HepG2 (cell line): ENCODE measurements around the gene EPHB4. TPM values are rescaled to one million over a fixed set of nuclear protein-coding genes. Genes with fewer than 3 reads are reported as not detected.

Experiments
- ATAC-seq: fragments of 200-7000 bp; cut with Tn5 transposase; 3 replicates; pipeline ENCODE4 v1.9.1; 2020; ENCODE audit warnings: mild to moderate bottlenecking, moderate library complexity
- BruUV-seq: library from RNA; stranded (reverse); fragments of 400-500 nt; replicated peaks from 2 replicates; lab custom pipeline; 2021; lab: Mats Ljungman, UMichigan
- CTCF ChIA-PET: fragments of 300-600 bp; formaldehyde crosslinking; extraction: SDS; loops from one replicate; lab custom pipeline; 2021; ENCODE audit warnings: low total read pairs, inconsistent platforms, low intra/inter-chr PET ratio; lab: Yijun Ruan, JAX
- POLR2A ChIA-PET: fragments of 350-600 bp; sonication (Branson Sonifier 250); formaldehyde crosslinking; loops from one replicate; lab custom pipeline; 2020; ENCODE audit warnings: antibody characterized with exemption, inconsistent platforms; lab: Yijun Ruan, JAX
- DNase-seq: peaks from one replicate; pipeline ENCODE4 v3.0.0-alpha.2; 2015; ENCODE audit warnings: low spot score
- FAIRE-seq: peaks from 3 replicates; lab custom pipeline; 2011; peaks lifted over from hg19 to GRCh38; lab: Jason Lieb, UNC
- H2AFZ ChIP-seq: one replicate; pipeline ENCODE4 v1.6.1; 2011; ENCODE audit warnings: low read length, inconsistent platforms
- H3K27ac ChIP-seq: fragments of 300-600 bp; 3 replicates; pipeline ENCODE4 v1.8.0; 2011; ENCODE audit warnings: mixed run types, mild to moderate bottlenecking, mixed read lengths, low read length, inconsistent platforms; ENCODE audit not compliant: insufficient read depth; ENCODE audit errors: extremely low read length
- H3K27me3 ChIP-seq, 2 experiments: fragments of 200-600 bp in 1 of 2; 2 replicates in 1 of 2; 3 replicates in 1 of 2; pipeline versions ENCODE4 v1.6.0 to v1.8.0; 2011; ENCODE audit warnings: low read length in 2 of 2, mild to moderate bottlenecking in 2 of 2, moderate library complexity in 2 of 2, inconsistent platforms in 1 of 2; ENCODE audit not compliant: insufficient read depth in 2 of 2, control insufficient read depth in 1 of 2
- H3K36me3 ChIP-seq, 2 experiments: fragments of 200-600 bp in 1 of 2; replicated peaks in 1 of 2; 2 replicates in 1 of 2; 3 replicates in 1 of 2; pipeline versions ENCODE4 v1.5.1 to v1.8.0; 2011; ENCODE audit warnings: low read length in 2 of 2, inconsistent platforms in 1 of 2; ENCODE audit not compliant: insufficient read depth in 2 of 2, control insufficient read depth in 1 of 2
- H3K4me1 ChIP-seq: 2 replicates; pipeline ENCODE4 v1.5.1; 2012; ENCODE audit warnings: low read length, inconsistent platforms; ENCODE audit not compliant: insufficient read depth
- H3K4me2 ChIP-seq: 2 replicates; pipeline ENCODE4 v1.6.0; 2011; ENCODE audit warnings: low read depth, low read length, inconsistent platforms
- H3K4me3 ChIP-seq, 3 experiments: fragments of 200-600 bp in 1 of 3; sonication (generic), shearing (Covaris generic) in 1 of 3; replicated peaks in 1 of 3; 2 replicates each; pipeline ENCODE4 v1.5.1; 2011 to 2016; ENCODE audit warnings: low read length in 3 of 3, inconsistent platforms in 2 of 3, low read depth in 2 of 3, mild to moderate bottlenecking in 2 of 3, control low read depth in 1 of 3, mixed read lengths in 1 of 3; ENCODE audit not compliant: insufficient read depth in 1 of 3
- H3K79me2 ChIP-seq: one replicate; pipeline ENCODE4 v1.6.1; 2011; ENCODE audit warnings: low read length, inconsistent platforms; ENCODE audit not compliant: insufficient read depth
- H3K9ac ChIP-seq: 2 replicates; pipeline ENCODE4 v1.6.0; 2011; ENCODE audit warnings: mild to moderate bottlenecking, low read depth, low read length, inconsistent platforms; ENCODE audit not compliant: insufficient read depth
- H3K9me3 ChIP-seq: 2 replicates; pipeline ENCODE4 v1.5.1; 2012; ENCODE audit warnings: mild to moderate bottlenecking, low read length
- H4K20me1 ChIP-seq: 2 replicates; pipeline ENCODE4 v1.6.0; 2011; ENCODE audit warnings: inconsistent platforms, mild to moderate bottlenecking, low read length, moderate library complexity; ENCODE audit not compliant: insufficient read depth
- HBP1 ChIP-seq: IDR thresholded peaks from 2 replicates; pipeline ENCODE4 v1.6.1; 2016; ENCODE audit warnings: low read depth, control low read depth
- HNRNPL ChIP-seq: fragments of 200-400 bp; formaldehyde crosslinking; IDR thresholded peaks from 2 replicates; pipeline ENCODE4 v1.6.1; 2017; ENCODE audit warnings: mild to moderate bottlenecking, low read depth, low read length
- STAG1 ChIP-seq: sonication (generic); formaldehyde crosslinking; IDR thresholded peaks from 2 replicates; pipeline ENCODE4 v1.4.0; 2020; ENCODE audit warnings: missing genetic modification reagents
- XRCC5 ChIP-seq: fragments of 200-400 bp; formaldehyde crosslinking; optimal IDR thresholded peaks from 2 replicates; pipeline ENCODE3; 2017; ENCODE audit warnings: mild to moderate bottlenecking, low read length
- YY1 ChIP-seq: IDR thresholded peaks from 2 replicates; pipeline ENCODE4 v1.6.1; 2011; ENCODE audit warnings: low read length, low read depth, moderate library complexity, mild to moderate bottlenecking; ENCODE audit not compliant: insufficient read depth, insufficient replicate concordance
- ZNF441 ChIP-seq: sonication (generic); formaldehyde crosslinking; IDR thresholded peaks from 2 replicates; pipeline ENCODE4 v1.7.0; 2021; ENCODE audit warnings: missing genetic modification reagents, borderline replicate concordance
- ZNF691 ChIP-seq: sonication (generic); formaldehyde crosslinking; IDR thresholded peaks from 2 replicates; pipeline ENCODE4 v1.4.0; 2020; ENCODE audit warnings: missing genetic modification reagents, low read depth, mild to moderate bottlenecking, borderline replicate concordance
- WGBS: methylation state at CpG from one replicate; pipeline ENCODE4 v1.1.6; 2017; ENCODE audit warnings: low lambda C conversion rate; 5-methylcytosine and 5-hydroxymethylcytosine counted together
- in situ Hi-C: cut with HindIII; loops from 2 replicates; pipeline ENCODE4 v1.10.0; 2017; ENCODE audit warnings: low pct_unique_long_range_greater_than_20kb; ENCODE audit not compliant: extremely low pct_ligation_motif_present
- intact Hi-C: fragments of 100-400 bp; cut with micrococcal nuclease; formaldehyde crosslinking; loops from one replicate; pipeline ENCODE4 v1.10.0; 2022; ENCODE audit not compliant: unreplicated experiment
- polyA plus RNA-seq, 8 experiments: library from polyadenylated mRNA; depleted of rRNA in 3 of 8; stranded (reverse) in 7 of 8; unstranded in 1 of 8; fragments of >200 nt; fragmentation: Illumina TruSeq in 4 of 8; extraction: Trizol in 4 of 8; gene quantifications; 2 replicates each; pipeline versions ENCODE4 v1.2.1 to v1.2.3, GENCODE V29; 2011 to 2016; ENCODE audit warnings: low read depth in 4 of 8, missing spikeins in 1 of 8, mixed read lengths in 1 of 8; ENCODE audit not compliant: insufficient read depth in 1 of 8
- total RNA-seq, 5 experiments: library from RNA; depleted of rRNA; stranded (reverse); fragments of >200 nt; fragmentation: Illumina TruSeq; extraction: Trizol; gene quantifications; 2 replicates each; pipeline ENCODE4 v1.2.3, GENCODE V29; 2016; ENCODE audit warnings: low read depth in 1 of 5
- TF ChIP-seq, protein P1 (sequence below): sonication (generic); formaldehyde crosslinking; IDR thresholded peaks from 2 replicates; pipeline ENCODE4 v1.4.0; 2020; ENCODE audit warnings: missing genetic modification reagents
- TF ChIP-seq, protein P2 (sequence below): sonication (generic); formaldehyde crosslinking; IDR thresholded peaks from 2 replicates; pipeline ENCODE4 v1.5.0; 2020; ENCODE audit warnings: mild to moderate bottlenecking, missing genetic modification reagents, moderate library complexity

The EPHB4 gene
- total and polyA plus RNA-seq, 2 of the 13 experiments (the other 11 are each of a cell fraction or from before 2014, with no cell fraction given), result 61.4 to 69.6 TPM

DNA sequence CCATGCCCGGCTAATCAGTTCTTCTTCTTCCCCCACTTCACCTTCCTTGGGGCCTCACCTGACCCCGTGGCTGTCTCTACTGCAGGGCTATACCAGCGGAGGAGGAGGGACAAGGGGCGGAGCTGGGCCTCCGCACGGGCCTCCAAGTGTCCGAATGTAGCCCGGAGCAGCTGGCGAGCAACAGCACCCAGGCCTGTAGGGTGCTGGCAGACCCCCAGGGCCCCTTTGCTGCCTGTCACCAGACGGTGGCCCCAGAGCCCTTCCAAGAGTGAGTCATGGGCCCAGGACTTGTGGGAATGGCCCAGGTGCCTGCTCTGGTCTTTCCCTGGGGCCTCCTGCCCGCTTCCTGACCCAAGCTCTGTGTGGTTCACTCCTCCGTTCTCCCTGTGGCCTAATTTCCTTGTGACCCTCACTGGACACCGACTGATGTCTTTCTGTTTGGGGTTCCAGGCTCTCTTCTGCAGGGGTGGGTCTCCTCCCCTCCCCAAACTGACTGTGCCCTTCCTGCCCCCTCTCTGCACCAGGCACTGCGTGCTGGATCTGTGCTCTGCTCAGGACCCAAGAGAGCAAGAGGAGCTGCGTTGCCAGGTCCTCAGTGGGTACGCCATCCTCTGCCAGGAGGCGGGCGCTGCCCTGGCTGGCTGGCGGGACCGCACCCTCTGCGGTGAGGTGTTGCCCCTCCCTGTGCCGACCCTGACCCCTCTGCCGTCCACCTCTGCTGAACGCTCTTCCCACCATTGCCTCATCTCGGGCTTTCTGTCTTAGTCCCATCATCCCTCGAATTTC, 35.2 kb downstream of the EPHB4 start (continued):
- TF ChIP-seq HNRNPL, result 0 out of 2 replicates have a peak, but pooled peaks have one; percentile 18
- TF ChIP-seq, protein P1, sequence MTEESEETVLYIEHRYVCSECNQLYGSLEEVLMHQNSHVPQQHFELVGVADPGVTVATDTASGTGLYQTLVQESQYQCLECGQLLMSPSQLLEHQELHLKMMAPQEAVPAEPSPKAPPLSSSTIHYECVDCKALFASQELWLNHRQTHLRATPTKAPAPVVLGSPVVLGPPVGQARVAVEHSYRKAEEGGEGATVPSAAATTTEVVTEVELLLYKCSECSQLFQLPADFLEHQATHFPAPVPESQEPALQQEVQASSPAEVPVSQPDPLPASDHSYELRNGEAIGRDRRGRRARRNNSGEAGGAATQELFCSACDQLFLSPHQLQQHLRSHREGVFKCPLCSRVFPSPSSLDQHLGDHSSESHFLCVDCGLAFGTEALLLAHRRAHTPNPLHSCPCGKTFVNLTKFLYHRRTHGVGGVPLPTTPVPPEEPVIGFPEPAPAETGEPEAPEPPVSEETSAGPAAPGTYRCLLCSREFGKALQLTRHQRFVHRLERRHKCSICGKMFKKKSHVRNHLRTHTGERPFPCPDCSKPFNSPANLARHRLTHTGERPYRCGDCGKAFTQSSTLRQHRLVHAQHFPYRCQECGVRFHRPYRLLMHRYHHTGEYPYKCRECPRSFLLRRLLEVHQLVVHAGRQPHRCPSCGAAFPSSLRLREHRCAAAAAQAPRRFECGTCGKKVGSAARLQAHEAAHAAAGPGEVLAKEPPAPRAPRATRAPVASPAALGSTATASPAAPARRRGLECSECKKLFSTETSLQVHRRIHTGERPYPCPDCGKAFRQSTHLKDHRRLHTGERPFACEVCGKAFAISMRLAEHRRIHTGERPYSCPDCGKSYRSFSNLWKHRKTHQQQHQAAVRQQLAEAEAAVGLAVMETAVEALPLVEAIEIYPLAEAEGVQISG (CRISPR knock-in tag), result no peak; the same call in 1 of the 2 replicates
- TF ChIP-seq ZNF691 (CRISPR knock-in tag), result 0 out of 2 replicates have a peak, but pooled peaks have one; percentile 56
- no peak for TF ChIP-seq HBP1

- ChIA-PET POLR2A (interaction anchor here (0.8 to 1.0 kb wide), 2 partner anchors 9 to 86 kb away, joined by 3 to 4 read pairs; partner anchors contain the start of gene SRRT), CTCF (no interaction called here)
- Histone ChIP-seq H3K27ac (no peak overlapping the region), H3K79me2 (no peaks in the 10 kb centered on the region), H3K9me3 (peaks cover under 1% of the 10 kb centered on the region; the same call in 1 of the 2 replicates), H3K4me2 (no peak overlapping the region), H3K9ac (no peak overlapping the region), H4K20me1 (no peaks in the 10 kb centered on the region), H3K27me3 (peaks cover 0 to under 1% of the 10 kb centered on the region in 2 experiments; a peak in 1 of 5 replicates), H2AFZ (no peak overlapping the region), H3K4me1 (peaks cover 21% of the 10 kb centered on the region), H3K4me3 (no peak overlapping the region), H3K36me3 (no peaks in the 10 kb centered on the region)
- BruUV-seq, result no TSS peak
- ATAC-seq, result peak; percentile 66
- no peak for DNase-seq
- intact Hi-C loops (no loop called here), in situ Hi-C loops (no loop called here)
- WGBS, result 15% methylated on average over 9 of the region's 9 CpGs
- no peak for FAIRE-seq
- TF ChIP-seq STAG1 (peak; percentile 55), ZNF441 (CRISPR knock-in tag) (no peak), XRCC5 (peak; percentile 19), YY1 (peak; percentile 44)
- TF ChIP-seq, protein P2, sequence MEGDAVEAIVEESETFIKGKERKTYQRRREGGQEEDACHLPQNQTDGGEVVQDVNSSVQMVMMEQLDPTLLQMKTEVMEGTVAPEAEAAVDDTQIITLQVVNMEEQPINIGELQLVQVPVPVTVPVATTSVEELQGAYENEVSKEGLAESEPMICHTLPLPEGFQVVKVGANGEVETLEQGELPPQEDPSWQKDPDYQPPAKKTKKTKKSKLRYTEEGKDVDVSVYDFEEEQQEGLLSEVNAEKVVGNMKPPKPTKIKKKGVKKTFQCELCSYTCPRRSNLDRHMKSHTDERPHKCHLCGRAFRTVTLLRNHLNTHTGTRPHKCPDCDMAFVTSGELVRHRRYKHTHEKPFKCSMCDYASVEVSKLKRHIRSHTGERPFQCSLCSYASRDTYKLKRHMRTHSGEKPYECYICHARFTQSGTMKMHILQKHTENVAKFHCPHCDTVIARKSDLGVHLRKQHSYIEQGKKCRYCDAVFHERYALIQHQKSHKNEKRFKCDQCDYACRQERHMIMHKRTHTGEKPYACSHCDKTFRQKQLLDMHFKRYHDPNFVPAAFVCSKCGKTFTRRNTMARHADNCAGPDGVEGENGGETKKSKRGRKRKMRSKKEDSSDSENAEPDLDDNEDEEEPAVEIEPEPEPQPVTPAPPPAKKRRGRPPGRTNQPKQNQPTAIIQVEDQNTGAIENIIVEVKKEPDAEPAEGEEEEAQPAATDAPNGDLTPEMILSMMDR (CRISPR knock-in tag), result peak; percentile 60
Measured at GRCh38 chr7:100789055-100789454, 38.3 kb downstream of the EPHB4 start.
